Measurements from ENCODE around the gene TRAF3IP1. TPM values are rescaled to one million over a fixed set of nuclear protein-coding genes. Genes with fewer than 3 reads are reported as not detected.
A peak's percentile ranks its signal among the peaks of the same experiment; 100 is the strongest.

The TRAF3IP1 gene
- total RNA-seq, 6 experiments from 2014 or later, result 15.7 to 21.7 (median 17.6) TPM

DNA sequence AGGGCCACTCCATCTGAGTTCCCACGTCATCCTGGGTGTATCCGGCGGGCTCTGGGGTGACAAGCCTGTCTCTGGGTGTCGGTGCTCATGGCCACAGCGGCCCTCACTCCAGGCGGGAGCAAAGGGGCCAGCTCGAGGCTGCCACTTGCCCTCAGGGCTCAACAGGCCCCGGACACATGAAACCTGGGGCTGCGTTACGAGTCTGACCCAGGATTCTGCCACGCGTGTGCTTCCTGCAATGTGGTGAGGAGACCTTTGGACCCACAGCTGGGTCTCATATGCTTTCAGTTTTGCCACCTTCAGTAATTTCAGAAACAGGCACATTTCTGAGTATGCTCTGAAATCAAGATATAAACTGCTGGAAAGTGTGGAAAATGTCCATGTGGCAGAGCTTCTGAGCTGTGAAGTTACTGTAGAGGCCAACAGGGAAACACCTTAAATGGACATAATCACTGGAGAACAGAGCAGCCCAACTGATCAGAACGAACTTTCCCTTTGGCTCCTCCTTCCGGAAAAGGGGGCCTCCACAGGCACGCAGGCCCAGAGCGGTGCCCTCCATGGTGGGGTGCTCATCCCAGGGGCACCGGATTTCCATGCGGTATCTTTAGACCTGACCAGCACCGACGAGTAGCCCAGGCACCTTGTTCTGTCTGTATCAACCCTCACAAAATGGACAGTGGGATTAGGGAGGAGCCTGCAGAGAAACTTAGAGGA lies 46.0 kb upstream of the TRAF3IP1 start:
- no peaks in the 10 kb centered on the region for H3K36me3 Mint-ChIP-seq (ENCODE audit: low read depth)
- H3K9me3 Mint-ChIP-seq, result no peaks in the 10 kb centered on the region
- H3K27ac Mint-ChIP-seq, result no peak overlapping the region
- no peak overlapping the region for H3K4me3 Mint-ChIP-seq
- no peaks in the 10 kb centered on the region for H3K4me1 Mint-ChIP-seq (ENCODE audit: low read depth)
- TF ChIP-seq, protein P1, sequence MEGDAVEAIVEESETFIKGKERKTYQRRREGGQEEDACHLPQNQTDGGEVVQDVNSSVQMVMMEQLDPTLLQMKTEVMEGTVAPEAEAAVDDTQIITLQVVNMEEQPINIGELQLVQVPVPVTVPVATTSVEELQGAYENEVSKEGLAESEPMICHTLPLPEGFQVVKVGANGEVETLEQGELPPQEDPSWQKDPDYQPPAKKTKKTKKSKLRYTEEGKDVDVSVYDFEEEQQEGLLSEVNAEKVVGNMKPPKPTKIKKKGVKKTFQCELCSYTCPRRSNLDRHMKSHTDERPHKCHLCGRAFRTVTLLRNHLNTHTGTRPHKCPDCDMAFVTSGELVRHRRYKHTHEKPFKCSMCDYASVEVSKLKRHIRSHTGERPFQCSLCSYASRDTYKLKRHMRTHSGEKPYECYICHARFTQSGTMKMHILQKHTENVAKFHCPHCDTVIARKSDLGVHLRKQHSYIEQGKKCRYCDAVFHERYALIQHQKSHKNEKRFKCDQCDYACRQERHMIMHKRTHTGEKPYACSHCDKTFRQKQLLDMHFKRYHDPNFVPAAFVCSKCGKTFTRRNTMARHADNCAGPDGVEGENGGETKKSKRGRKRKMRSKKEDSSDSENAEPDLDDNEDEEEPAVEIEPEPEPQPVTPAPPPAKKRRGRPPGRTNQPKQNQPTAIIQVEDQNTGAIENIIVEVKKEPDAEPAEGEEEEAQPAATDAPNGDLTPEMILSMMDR (IDR thresholded peaks at IDR 0.05), result no peak
- peaks cover 3% of the 10 kb centered on the region; the same call in 1 of the 2 replicates for H3K27me3 Mint-ChIP-seq (ENCODE audit: insufficient read depth)
- no peak for DNase-seq

DNA sequence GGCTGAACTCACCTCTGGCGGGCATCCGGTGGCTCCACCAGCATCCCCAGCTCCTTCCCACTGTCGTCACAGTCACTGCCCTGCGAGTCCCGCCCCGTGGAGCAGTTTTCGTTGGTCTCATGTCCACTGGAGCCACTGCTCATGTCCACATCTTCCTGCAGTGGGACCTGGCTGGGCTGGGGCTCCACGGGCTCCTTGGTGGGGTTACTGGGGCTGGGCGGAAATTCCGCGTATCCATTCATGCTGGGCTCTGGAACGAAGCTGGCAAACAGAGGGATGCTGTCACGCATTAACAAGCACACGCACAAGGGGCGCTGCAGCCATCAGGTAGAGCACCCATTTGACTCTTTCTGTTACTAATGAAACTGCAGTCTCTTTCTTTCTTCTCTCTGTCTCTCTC lies 42.6 kb upstream of the TRAF3IP1 start:
- no peak for DNase-seq
- no peak overlapping the region for H3K27ac Mint-ChIP-seq
- no peaks in the 10 kb centered on the region for H3K4me1 Mint-ChIP-seq (ENCODE audit: low read depth)
- TF ChIP-seq, protein P1 (IDR thresholded peaks at IDR 0.05), result peak; percentile 22
- H3K27me3 Mint-ChIP-seq (ENCODE audit: insufficient read depth), result peaks cover 8% of the 10 kb centered on the region
- no peak overlapping the region for H3K4me3 Mint-ChIP-seq
- no peaks in the 10 kb centered on the region for H3K9me3 Mint-ChIP-seq
- H3K36me3 Mint-ChIP-seq (ENCODE audit: low read depth), result no peaks in the 10 kb centered on the region

DNA sequence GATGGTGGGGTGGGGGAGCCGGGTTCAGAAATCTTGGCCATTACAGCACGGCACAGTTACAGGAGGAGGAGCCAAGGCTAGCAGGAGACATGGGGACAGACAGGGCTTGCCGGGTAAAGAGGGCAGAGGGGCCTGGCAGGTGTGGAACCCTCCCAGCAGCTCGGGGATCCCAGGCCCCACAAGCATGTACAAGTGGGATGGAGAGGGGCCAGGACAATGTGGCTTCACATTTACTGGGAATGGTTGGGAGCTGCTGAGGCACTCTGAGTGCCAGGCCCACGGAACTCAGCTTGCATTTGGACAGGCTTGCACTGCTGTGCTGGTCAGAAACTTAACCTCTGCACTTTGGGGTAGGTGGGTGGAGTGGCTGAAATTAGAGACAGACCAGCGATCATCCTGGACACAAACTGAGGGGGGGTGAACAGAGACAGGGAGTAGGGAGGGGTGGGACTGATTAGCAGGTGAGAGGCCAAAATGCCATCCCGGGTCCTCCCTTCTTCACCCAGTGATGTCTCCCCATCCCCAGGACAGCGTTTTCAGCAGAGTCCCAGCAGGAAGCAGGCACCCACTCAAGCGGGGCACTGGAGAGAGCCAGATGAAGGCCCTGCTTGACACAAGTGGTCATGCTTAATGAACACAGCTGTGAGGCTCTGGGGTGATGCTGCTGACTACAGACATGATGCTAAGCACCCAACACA lies 41.5 kb upstream of the TRAF3IP1 start:
- no peaks in the 10 kb centered on the region for H3K4me1 Mint-ChIP-seq (ENCODE audit: low read depth)
- no peak overlapping the region for H3K4me3 Mint-ChIP-seq
- TF ChIP-seq, protein P1 (IDR thresholded peaks at IDR 0.05), result no peak
- H3K36me3 Mint-ChIP-seq (ENCODE audit: low read depth), result no peaks in the 10 kb centered on the region
- H3K9me3 Mint-ChIP-seq, result no peaks in the 10 kb centered on the region
- no peak for DNase-seq
- no peak overlapping the region for H3K27ac Mint-ChIP-seq
- H3K27me3 Mint-ChIP-seq (ENCODE audit: insufficient read depth), result peaks cover 9% of the 10 kb centered on the region

DNA sequence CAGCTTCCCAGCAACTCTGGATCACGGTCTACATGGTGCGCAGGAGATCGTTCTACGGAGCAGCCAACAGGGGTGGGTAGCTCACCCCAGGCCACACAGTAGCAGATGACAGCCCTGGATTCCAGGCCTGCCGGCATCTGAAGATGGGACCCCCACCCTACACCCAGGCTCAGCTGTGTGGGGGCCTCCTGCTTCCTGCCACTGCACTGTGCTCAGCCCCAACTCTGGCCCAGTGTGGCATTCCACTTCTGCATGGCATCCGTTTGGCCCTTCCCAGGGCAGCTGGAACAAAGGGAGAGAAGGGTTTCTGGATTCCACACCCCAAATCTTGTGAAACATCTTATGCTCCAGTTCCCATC lies 41.0 kb upstream of the TRAF3IP1 start:
- TF ChIP-seq, protein P1 (IDR thresholded peaks at IDR 0.05), result no peak
- Mint-ChIP-seq H3K27me3 (ENCODE audit: insufficient read depth) (peaks cover 9% of the 10 kb centered on the region), H3K4me1 (ENCODE audit: low read depth) (no peaks in the 10 kb centered on the region), H3K27ac (no peak overlapping the region), H3K36me3 (ENCODE audit: low read depth) (no peaks in the 10 kb centered on the region), H3K9me3 (no peaks in the 10 kb centered on the region), H3K4me3 (no peak overlapping the region)
- no peak for DNase-seq

DNA sequence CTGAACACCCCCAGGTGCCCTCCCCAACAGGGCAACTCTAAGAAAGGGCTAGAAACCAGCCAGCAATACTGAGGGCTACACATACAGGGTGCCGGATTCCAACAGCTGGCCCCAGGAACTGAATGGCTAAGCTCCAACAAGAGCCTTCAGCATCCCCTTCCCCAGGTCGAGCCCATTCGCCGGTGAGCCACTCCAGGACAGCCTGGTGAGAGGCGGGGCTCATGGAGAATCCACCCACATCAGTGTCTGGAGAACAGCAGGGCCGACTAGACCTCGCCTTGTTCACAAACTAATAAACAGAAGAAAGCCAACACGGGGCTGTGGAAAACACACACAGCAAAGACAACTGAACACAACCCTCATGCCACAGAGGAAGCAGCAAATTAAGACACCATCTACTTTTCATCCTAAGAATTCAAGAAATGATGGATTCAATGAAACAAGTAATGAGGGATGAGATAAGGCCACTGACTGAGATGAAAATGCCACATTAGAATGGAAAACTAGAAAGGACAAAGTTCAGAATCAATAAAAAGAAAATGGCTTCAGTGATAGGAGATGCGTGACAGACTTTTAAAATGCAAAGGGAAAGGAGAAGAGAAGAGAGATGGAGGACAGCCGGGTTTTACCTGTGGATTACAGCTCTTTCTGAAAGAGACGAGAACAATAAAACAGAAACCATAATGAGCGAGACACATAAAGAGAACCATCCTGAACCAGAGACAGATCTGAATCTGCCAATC lies 40.1 kb upstream of the TRAF3IP1 start:
- TF ChIP-seq, protein P1 (IDR thresholded peaks at IDR 0.05), result no peak
- DNase-seq, result no peak
- H3K27me3 Mint-ChIP-seq (ENCODE audit: insufficient read depth), result peaks cover 6% of the 10 kb centered on the region
- peaks cover 3% of the 10 kb centered on the region for H3K4me1 Mint-ChIP-seq (ENCODE audit: low read depth)
- H3K27ac Mint-ChIP-seq, result no peak overlapping the region
- no peaks in the 10 kb centered on the region for H3K36me3 Mint-ChIP-seq (ENCODE audit: low read depth)
- no peak overlapping the region for H3K4me3 Mint-ChIP-seq
- no peaks in the 10 kb centered on the region for H3K9me3 Mint-ChIP-seq

Data from HFFc6 (cell line).